H1 (cell line): Measurements from ENCODE around the gene AP5S1. TPM values are rescaled to one million over a fixed set of nuclear protein-coding genes. Genes with fewer than 3 reads are reported as not detected.

Experiments used
- ATF2 ChIP-seq: IDR thresholded peaks from 2 replicates; pipeline ENCODE4 v1.6.1; 2012; ENCODE audit warnings: low read length, inconsistent platforms
- CEBPB ChIP-seq: IDR thresholded peaks from 2 replicates; pipeline ENCODE4 v1.6.1; 2012; ENCODE audit warnings: low read depth, low read length
- CHD1 ChIP-seq: IDR thresholded peaks from 2 replicates; pipeline ENCODE4 v1.6.1; 2012; ENCODE audit warnings: low read depth, low read length, improper control_type of control experiment
- CREB1 ChIP-seq: IDR thresholded peaks from 2 replicates; pipeline ENCODE4 v1.6.1; 2012; ENCODE audit warnings: inconsistent platforms
- EZH2 ChIP-seq: fragments of 200-600 bp; sonication (generic); IDR thresholded peaks from 2 replicates; pipeline ENCODE4 v1.7.1; 2012; ENCODE audit warnings: low read depth, mild to moderate bottlenecking, moderate library complexity, low read length, inconsistent platforms; ENCODE audit not compliant: severe bottlenecking
- SAP30 ChIP-seq: fragments of 300-600 bp; sonication (generic); IDR thresholded peaks from 2 replicates; pipeline ENCODE4 v1.7.1; 2012; ENCODE audit warnings: low read length, moderate library complexity, mild to moderate bottlenecking, inconsistent platforms; ENCODE audit not compliant: insufficient read depth, insufficient replicate concordance
- SP2 ChIP-seq: IDR thresholded peaks from 2 replicates; pipeline ENCODE4 v1.6.1; 2012; ENCODE audit warnings: mild to moderate bottlenecking, low read length, inconsistent platforms
- USF2 ChIP-seq: IDR thresholded peaks from 2 replicates; pipeline ENCODE4 v1.6.1; 2011; ENCODE audit warnings: low read length, improper control_type of control experiment
- polyA plus RNA-seq, 7 experiments: library from polyadenylated mRNA; depleted of rRNA in 3 of 7; stranded (reverse) in 5 of 7; unstranded in 2 of 7; fragments of >200 nt in 5 of 7; fragments of 200-250 nt in 2 of 7; gene quantifications; 1 replicate in 5 of 7; 2 replicates in 1 of 7; 4 replicates in 1 of 7; pipeline versions ENCODE4 v1.2.1 to v1.2.3, GENCODE V29; 2011 to 2013; ENCODE audit warnings: missing spikeins in 2 of 7, mixed read lengths in 2 of 7
- total RNA-seq: library from RNA; stranded (reverse); fragmentation: NEBNext Ultra II Directional; extraction: Animal tissue kit (Norgen Biotek cat#: 25700); gene quantifications from 2 replicates; pipeline ENCODE4 v1.2.1, GENCODE V29; 2021
- TF ChIP-seq, protein P1 (sequence below): fragments of 300-600 bp; sonication (generic); IDR thresholded peaks from 2 replicates; pipeline ENCODE4 v1.7.1; 2012; ENCODE audit warnings: low read length, moderate library complexity, mild to moderate bottlenecking, inconsistent platforms; ENCODE audit not compliant: insufficient replicate concordance

AP5S1 gene
- total and polyA plus RNA-seq, 2 of the 8 experiments (the other 6 are each of a cell fraction or from before 2014, with no cell fraction given), result 3.3 to 3.7 TPM

- TF ChIP-seq, protein P1, sequence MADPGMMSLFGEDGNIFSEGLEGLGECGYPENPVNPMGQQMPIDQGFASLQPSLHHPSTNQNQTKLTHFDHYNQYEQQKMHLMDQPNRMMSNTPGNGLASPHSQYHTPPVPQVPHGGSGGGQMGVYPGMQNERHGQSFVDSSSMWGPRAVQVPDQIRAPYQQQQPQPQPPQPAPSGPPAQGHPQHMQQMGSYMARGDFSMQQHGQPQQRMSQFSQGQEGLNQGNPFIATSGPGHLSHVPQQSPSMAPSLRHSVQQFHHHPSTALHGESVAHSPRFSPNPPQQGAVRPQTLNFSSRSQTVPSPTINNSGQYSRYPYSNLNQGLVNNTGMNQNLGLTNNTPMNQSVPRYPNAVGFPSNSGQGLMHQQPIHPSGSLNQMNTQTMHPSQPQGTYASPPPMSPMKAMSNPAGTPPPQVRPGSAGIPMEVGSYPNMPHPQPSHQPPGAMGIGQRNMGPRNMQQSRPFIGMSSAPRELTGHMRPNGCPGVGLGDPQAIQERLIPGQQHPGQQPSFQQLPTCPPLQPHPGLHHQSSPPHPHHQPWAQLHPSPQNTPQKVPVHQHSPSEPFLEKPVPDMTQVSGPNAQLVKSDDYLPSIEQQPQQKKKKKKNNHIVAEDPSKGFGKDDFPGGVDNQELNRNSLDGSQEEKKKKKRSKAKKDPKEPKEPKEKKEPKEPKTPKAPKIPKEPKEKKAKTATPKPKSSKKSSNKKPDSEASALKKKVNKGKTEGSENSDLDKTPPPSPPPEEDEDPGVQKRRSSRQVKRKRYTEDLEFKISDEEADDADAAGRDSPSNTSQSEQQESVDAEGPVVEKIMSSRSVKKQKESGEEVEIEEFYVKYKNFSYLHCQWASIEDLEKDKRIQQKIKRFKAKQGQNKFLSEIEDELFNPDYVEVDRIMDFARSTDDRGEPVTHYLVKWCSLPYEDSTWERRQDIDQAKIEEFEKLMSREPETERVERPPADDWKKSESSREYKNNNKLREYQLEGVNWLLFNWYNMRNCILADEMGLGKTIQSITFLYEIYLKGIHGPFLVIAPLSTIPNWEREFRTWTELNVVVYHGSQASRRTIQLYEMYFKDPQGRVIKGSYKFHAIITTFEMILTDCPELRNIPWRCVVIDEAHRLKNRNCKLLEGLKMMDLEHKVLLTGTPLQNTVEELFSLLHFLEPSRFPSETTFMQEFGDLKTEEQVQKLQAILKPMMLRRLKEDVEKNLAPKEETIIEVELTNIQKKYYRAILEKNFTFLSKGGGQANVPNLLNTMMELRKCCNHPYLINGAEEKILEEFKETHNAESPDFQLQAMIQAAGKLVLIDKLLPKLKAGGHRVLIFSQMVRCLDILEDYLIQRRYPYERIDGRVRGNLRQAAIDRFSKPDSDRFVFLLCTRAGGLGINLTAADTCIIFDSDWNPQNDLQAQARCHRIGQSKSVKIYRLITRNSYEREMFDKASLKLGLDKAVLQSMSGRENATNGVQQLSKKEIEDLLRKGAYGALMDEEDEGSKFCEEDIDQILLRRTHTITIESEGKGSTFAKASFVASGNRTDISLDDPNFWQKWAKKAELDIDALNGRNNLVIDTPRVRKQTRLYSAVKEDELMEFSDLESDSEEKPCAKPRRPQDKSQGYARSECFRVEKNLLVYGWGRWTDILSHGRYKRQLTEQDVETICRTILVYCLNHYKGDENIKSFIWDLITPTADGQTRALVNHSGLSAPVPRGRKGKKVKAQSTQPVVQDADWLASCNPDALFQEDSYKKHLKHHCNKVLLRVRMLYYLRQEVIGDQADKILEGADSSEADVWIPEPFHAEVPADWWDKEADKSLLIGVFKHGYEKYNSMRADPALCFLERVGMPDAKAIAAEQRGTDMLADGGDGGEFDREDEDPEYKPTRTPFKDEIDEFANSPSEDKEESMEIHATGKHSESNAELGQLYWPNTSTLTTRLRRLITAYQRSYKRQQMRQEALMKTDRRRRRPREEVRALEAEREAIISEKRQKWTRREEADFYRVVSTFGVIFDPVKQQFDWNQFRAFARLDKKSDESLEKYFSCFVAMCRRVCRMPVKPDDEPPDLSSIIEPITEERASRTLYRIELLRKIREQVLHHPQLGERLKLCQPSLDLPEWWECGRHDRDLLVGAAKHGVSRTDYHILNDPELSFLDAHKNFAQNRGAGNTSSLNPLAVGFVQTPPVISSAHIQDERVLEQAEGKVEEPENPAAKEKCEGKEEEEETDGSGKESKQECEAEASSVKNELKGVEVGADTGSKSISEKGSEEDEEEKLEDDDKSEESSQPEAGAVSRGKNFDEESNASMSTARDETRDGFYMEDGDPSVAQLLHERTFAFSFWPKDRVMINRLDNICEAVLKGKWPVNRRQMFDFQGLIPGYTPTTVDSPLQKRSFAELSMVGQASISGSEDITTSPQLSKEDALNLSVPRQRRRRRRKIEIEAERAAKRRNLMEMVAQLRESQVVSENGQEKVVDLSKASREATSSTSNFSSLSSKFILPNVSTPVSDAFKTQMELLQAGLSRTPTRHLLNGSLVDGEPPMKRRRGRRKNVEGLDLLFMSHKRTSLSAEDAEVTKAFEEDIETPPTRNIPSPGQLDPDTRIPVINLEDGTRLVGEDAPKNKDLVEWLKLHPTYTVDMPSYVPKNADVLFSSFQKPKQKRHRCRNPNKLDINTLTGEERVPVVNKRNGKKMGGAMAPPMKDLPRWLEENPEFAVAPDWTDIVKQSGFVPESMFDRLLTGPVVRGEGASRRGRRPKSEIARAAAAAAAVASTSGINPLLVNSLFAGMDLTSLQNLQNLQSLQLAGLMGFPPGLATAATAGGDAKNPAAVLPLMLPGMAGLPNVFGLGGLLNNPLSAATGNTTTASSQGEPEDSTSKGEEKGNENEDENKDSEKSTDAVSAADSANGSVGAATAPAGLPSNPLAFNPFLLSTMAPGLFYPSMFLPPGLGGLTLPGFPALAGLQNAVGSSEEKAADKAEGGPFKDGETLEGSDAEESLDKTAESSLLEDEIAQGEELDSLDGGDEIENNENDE, result no peak
- TF ChIP-seq SP2 (no peak), CHD1 (no peak), ATF2 (no peak), SAP30 (no peak), CEBPB (no peak), EZH2 (no peak), USF2 (no peak), CREB1 (no peak)
Observed at GRCh38 chr20:3826420-3826819, 6.1 kb downstream of the AP5S1 start (continued).
